NB4 (cell line): ENCODE measurements around the gene GOLGA6C.
"Not testable (repeated sequence)": the region's sequence is repeated elsewhere in the genome, so short reads cannot be mapped to it uniquely, and the experiment has no call there.

Experiments
- CTCF ChIP-seq: IDR thresholded peaks from one replicate; pipeline ENCODE4 v1.5.1; 2012; ENCODE audit warnings: low read depth, low read length
- MAX ChIP-seq: IDR thresholded peaks from 2 replicates; pipeline ENCODE4 v1.6.1; 2011; ENCODE audit warnings: low read depth, low read length
- MYC ChIP-seq: IDR thresholded peaks from 2 replicates; pipeline ENCODE4 v1.6.1; 2011; ENCODE audit warnings: low read depth, low read length
- POLR2A ChIP-seq: IDR thresholded peaks from 2 replicates; pipeline ENCODE4 v1.6.1; 2011; ENCODE audit warnings: mild to moderate bottlenecking; ENCODE audit not compliant: insufficient read length; ENCODE audit errors: extremely low read depth

GRCh38 chr15:75259873-75260272, 1.7 kb downstream of the GOLGA6C start:
- not testable (repeated sequence) for TF ChIP-seq POLR2A, CTCF, MAX, MYC
